ENCODE measurements around the gene APOC3. TPM values are rescaled to one million over a fixed set of nuclear protein-coding genes. Genes with fewer than 3 reads are reported as not detected.

APOC3 gene
- not detected in 2 replicates for total RNA-seq

GRCh38 chr11:116829525-116830183 lies at the start of gene APOC3:
Gene APOC3, plus strand, starts transcription at chr11:116829907. Its CDS starts 676 bp downstream, at chr11:116830583.

GRCh38 chr11:116787786-116788486 lies 41.8 kb upstream of the APOC3 start, which contains the start of gene ZPR1:
Gene ZPR1, minus strand, starts transcription at chr11:116788023. Its CDS starts 33 bp downstream, at chr11:116787990.

GRCh38 chr11:116791813-116792143 lies 37.9 kb upstream of the APOC3 start, which contains the start of gene APOA5:
Gene APOA5, minus strand, starts transcription at chr11:116791879. Its CDS starts 19 bp downstream, at chr11:116791860.

GRCh38 chr11:116823031-116823843 lies 6.5 kb upstream of the APOC3 start, which contains the start of gene APOA4:
Gene APOA4, minus strand, starts transcription at chr11:116823304. Its CDS starts 113 bp downstream, at chr11:116823191.

GRCh38 chr11:116837231-116838091 lies 7.8 kb downstream of the APOC3 start, which contains the start of gene APOA1:
Gene APOA1, minus strand, starts transcription at chr11:116837622. Its CDS starts 235 bp downstream, at chr11:116837387.

Other genes with a start within 250 kb of the APOC3 start
- 3.7 and 9.3 TPM in 2 replicates for gene BUD13, start 56.9 kb upstream of the APOC3 start, total RNA-seq
- 25.9 and 54.7 TPM in 2 replicates for gene ZPR1, start 41.9 kb upstream of the APOC3 start, total RNA-seq
- gene APOA5, start 38.0 kb upstream of the APOC3 start, total RNA-seq: not detected in 2 replicates
- not detected in 2 replicates for gene APOA4, start 6.6 kb upstream of the APOC3 start, total RNA-seq
- 6.9 and 27.4 TPM in 2 replicates for gene APOA1, start 7.7 kb downstream of the APOC3 start, total RNA-seq

Data from pericardium fibroblast (primary cell).